Activated T-cell treated with anti-CD3 and anti-CD28 coated beads for 24 hours (primary cell): ENCODE data around the gene LETM1.
"Not testable (repeated sequence)": the region's sequence is repeated elsewhere in the genome, so short reads cannot be mapped to it uniquely, and the experiment has no call there.

ENCODE experiments used
- DNase-seq: peaks from one replicate; pipeline ENCODE4 v3.0.0-alpha.2; 2020; ENCODE audit warnings: low read depth

The LETM1 gene

GRCh38 chr4:1851575-1852410 is 4.2 kb downstream of the LETM1 start:
- DNase-seq: no peak

GRCh38 chr4:1851160-1851559 is 4.8 kb downstream of the LETM1 start:
- no peak for DNase-seq

GRCh38 chr4:1850276-1850675 is 5.7 kb downstream of the LETM1 start:
- no peak for DNase-seq

GRCh38 chr4:1846580-1846979 is 9.4 kb downstream of the LETM1 start:
- DNase-seq: no peak

- not testable (repeated sequence) for DNase-seq
These were observed 11.3 kb downstream of the LETM1 start for GRCh38 chr4:1844618-1845017.

GRCh38 chr4:1843852-1844251 is 12.1 kb downstream of the LETM1 start:
- DNase-seq: no peak

GRCh38 chr4:1842993-1843448 is 12.9 kb downstream of the LETM1 start:
- DNase-seq: no peak

GRCh38 chr4:1842339-1842895 is 13.5 kb downstream of the LETM1 start:
- no peak for DNase-seq

- no peak for DNase-seq
These were observed 14.1 kb downstream of the LETM1 start for GRCh38 chr4:1841887-1842210.

- no peak for DNase-seq
These were observed 14.6 kb downstream of the LETM1 start for GRCh38 chr4:1841201-1841886.

GRCh38 chr4:1839282-1839681 is 16.7 kb downstream of the LETM1 start:
- DNase-seq: no peak

- DNase-seq: no peak
These were observed 18.9 kb downstream of the LETM1 start for GRCh38 chr4:1837069-1837468.

GRCh38 chr4:1836650-1837049 is 19.3 kb downstream of the LETM1 start:
- DNase-seq: no peak

- not testable (repeated sequence) for DNase-seq
These were observed 20.1 kb downstream of the LETM1 start for GRCh38 chr4:1835836-1836235.

GRCh38 chr4:1834047-1834775 is 21.7 kb downstream of the LETM1 start:
- no peak for DNase-seq

- no peak for DNase-seq
These were observed 22.5 kb downstream of the LETM1 start for GRCh38 chr4:1833307-1834046.

- no peak for DNase-seq
These were observed 23.3 kb downstream of the LETM1 start for GRCh38 chr4:1832690-1833089.

- no peak for DNase-seq
These were observed 24.6 kb downstream of the LETM1 start for GRCh38 chr4:1831331-1831730.

GRCh38 chr4:1830642-1831228 is 25.2 kb downstream of the LETM1 start:
- no peak for DNase-seq

- DNase-seq: no peak
These were observed 25.7 kb downstream of the LETM1 start for GRCh38 chr4:1830234-1830633.

- no peak for DNase-seq
These were observed 29.2 kb downstream of the LETM1 start for GRCh38 chr4:1826531-1827350.
